ENCODE data around the gene UCN2.

- TF ChIP-seq YY1 (IDR thresholded peaks at IDR 0.05; ENCODE audit: low read depth) (no peak), EP300 (IDR thresholded peaks at IDR 0.05; ENCODE audit: borderline replicate concordance) (no peak), TAF1 (IDR thresholded peaks at IDR 0.05; ENCODE audit: low read depth) (no peak), EGR1 (IDR thresholded peaks at IDR 0.05) (no peak), TEAD4 (IDR thresholded peaks at IDR 0.05) (no peak), RAD21 (IDR thresholded peaks at IDR 0.05; ENCODE audit: low read depth) (no peak), REST (IDR thresholded peaks at IDR 0.05; ENCODE audit: low read depth) (no peak), MAX (IDR thresholded peaks at IDR 0.05) (no peak), CEBPB (IDR thresholded peaks at IDR 0.05) (no peak), FOXM1 (IDR thresholded peaks at IDR 0.05; ENCODE audit: borderline replicate concordance, low read depth) (no peak), USF1 (IDR thresholded peaks at IDR 0.05) (no peak), ZBTB7A (IDR thresholded peaks at IDR 0.05; ENCODE audit: low read depth) (no peak), NFIC (IDR thresholded peaks at IDR 0.05) (no peak), CREB1 (IDR thresholded peaks at IDR 0.05; ENCODE audit: low read depth) (no peak)
Measured at GRCh38 chr3:48612309-48612708, 48.7 kb upstream of the UCN2 start.

Data from Ishikawa (cell line).